Kidney (tissue), 14 donors: ENCODE measurements around the gene POGZ. TPM values are rescaled to one million over a fixed set of nuclear protein-coding genes. Genes with fewer than 3 reads are reported as not detected.

Experiments
- DNase-seq, 5 donors: peaks; one replicate each; pipeline ENCODE4 v3.0.0-alpha.2; 2013 to 2020
- FAIRE-seq: peaks from 2 replicates; lab custom pipeline; 2012; peaks lifted over from hg19 to GRCh38; lab: Jason Lieb, UNC
- H3K27ac ChIP-seq, 2 donors: one replicate each; pipeline ENCODE4 v1.7.0; 2013; ENCODE audit warnings: low read depth in 2 of 2, low read length in 2 of 2, inconsistent platforms in 1 of 2
- H3K27me3 ChIP-seq: one replicate; pipeline ENCODE4 v1.7.1; 2013; ENCODE audit warnings: low read length, inconsistent platforms; ENCODE audit not compliant: control insufficient read depth, insufficient read depth
- H3K36me3 ChIP-seq, 3 donors: one replicate each; pipeline versions ENCODE4 v1.7.0 to v1.7.1; 2013; ENCODE audit warnings: low read length in 3 of 3, control low read depth in 1 of 3, inconsistent platforms in 1 of 3; ENCODE audit not compliant: insufficient read depth in 3 of 3, control insufficient read depth in 2 of 3
- H3K4me1 ChIP-seq, 3 donors: one replicate each; pipeline versions ENCODE4 v1.7.0 to v1.7.1; 2013; ENCODE audit warnings: low read length in 3 of 3, inconsistent platforms in 1 of 3, low read depth in 1 of 3; ENCODE audit not compliant: control insufficient read depth in 2 of 3, insufficient read depth in 2 of 3
- H3K4me3 ChIP-seq, 3 donors: one replicate each; pipeline versions ENCODE4 v1.7.0 to v1.8.1; 2013; ENCODE audit warnings: low read length in 3 of 3, control low read depth in 1 of 3, inconsistent platforms in 1 of 3
- H3K9ac ChIP-seq, 3 donors: one replicate each; pipeline versions ENCODE4 v1.7.0 to v1.7.1; 2013; ENCODE audit warnings: low read length in 3 of 3, control low read depth in 1 of 3, inconsistent platforms in 1 of 3
- H3K9me3 ChIP-seq, 3 donors: one replicate each; pipeline versions ENCODE4 v1.7.0 to v1.7.1; 2013; ENCODE audit warnings: low read length in 3 of 3, control low read depth in 1 of 3, inconsistent platforms in 1 of 3; ENCODE audit not compliant: control insufficient read depth in 2 of 3, insufficient read depth in 1 of 3
- intact Hi-C: fragments of 100-400 bp; cut with DNase I; formaldehyde crosslinking; loops from one replicate; pipeline ENCODE4 v1.11.1; 2022
- polyA plus RNA-seq: library from polyadenylated mRNA; stranded (reverse); fragments of 350-450 nt; fragmentation: Illumina TruSeq; extraction: RNeasy Lipid Tissue Mini Kit (QIAGEN cat#74804); gene quantifications from one replicate; pipeline ENCODE4 v1.2.3, GENCODE V29; 2014; ENCODE audit warnings: low read depth, low replicate concordance; ENCODE audit not compliant: insufficient read depth
- total RNA-seq: library from RNA; stranded (reverse); fragmentation: NEBNext Ultra II Directional; extraction: Animal tissue kit (Norgen Biotek cat#: 25700); gene quantifications from one replicate; pipeline ENCODE4 v1.2.1, GENCODE V29; 2021
- TF ChIP-seq, protein P1 (sequence below): IDR thresholded peaks from 3 replicates; pipeline ENCODE4 v1.5.1; 2012; ENCODE audit warnings: mild to moderate bottlenecking, moderate library complexity, borderline replicate concordance; ENCODE audit not compliant: insufficient read depth; ENCODE audit errors: extremely low read depth
- donor health status: control.
- donor health status: control.
- donor health status: control.
- donor health status: control.
- donor health status: control.
- donor health status: DM: yes; HTN: yes; CAD: no.
- donor health status: Normal renal cell carcinoma (clear cell type).

POGZ gene
- total and polyA plus RNA-seq, 2 donors from 2014 or later = 16.4 to 96.6 TPM

- TF ChIP-seq, protein P1, sequence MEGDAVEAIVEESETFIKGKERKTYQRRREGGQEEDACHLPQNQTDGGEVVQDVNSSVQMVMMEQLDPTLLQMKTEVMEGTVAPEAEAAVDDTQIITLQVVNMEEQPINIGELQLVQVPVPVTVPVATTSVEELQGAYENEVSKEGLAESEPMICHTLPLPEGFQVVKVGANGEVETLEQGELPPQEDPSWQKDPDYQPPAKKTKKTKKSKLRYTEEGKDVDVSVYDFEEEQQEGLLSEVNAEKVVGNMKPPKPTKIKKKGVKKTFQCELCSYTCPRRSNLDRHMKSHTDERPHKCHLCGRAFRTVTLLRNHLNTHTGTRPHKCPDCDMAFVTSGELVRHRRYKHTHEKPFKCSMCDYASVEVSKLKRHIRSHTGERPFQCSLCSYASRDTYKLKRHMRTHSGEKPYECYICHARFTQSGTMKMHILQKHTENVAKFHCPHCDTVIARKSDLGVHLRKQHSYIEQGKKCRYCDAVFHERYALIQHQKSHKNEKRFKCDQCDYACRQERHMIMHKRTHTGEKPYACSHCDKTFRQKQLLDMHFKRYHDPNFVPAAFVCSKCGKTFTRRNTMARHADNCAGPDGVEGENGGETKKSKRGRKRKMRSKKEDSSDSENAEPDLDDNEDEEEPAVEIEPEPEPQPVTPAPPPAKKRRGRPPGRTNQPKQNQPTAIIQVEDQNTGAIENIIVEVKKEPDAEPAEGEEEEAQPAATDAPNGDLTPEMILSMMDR = no peak
- no peaks in the 10 kb centered on the region for H3K36me3 ChIP-seq
- H3K4me3 ChIP-seq = no peak overlapping the region
- H3K27ac ChIP-seq = no peak overlapping the region
- DNase-seq (no peak), FAIRE-seq (no peak)
- intact Hi-C loops = no loop called here
- H3K4me1 ChIP-seq = no peaks in the 10 kb centered on the region
- H3K9ac ChIP-seq = no peak overlapping the region
- peaks cover 0 to 3% (median 2%) of the 10 kb centered on the region in 3 donors for H3K9me3 ChIP-seq
- no peaks in the 10 kb centered on the region for H3K27me3 ChIP-seq
Measured at GRCh38 chr1:151486557-151486956, 27.3 kb upstream of the POGZ start.

- FAIRE-seq (no peak), DNase-seq (no peak)
- H3K9ac ChIP-seq = no peak overlapping the region
- H3K9me3 ChIP-seq = peaks cover 0 to 3% (median 2%) of the 10 kb centered on the region in 3 donors
- no peaks in the 10 kb centered on the region for H3K4me1 ChIP-seq
- H3K36me3 ChIP-seq = no peaks in the 10 kb centered on the region
- TF ChIP-seq, protein P1 = no peak
- H3K27me3 ChIP-seq = no peaks in the 10 kb centered on the region
- no peak overlapping the region for H3K27ac ChIP-seq
- no peak overlapping the region for H3K4me3 ChIP-seq
- intact Hi-C loops = no loop called here
Measured at GRCh38 chr1:151485685-151486255, 26.5 kb upstream of the POGZ start.

DNA sequence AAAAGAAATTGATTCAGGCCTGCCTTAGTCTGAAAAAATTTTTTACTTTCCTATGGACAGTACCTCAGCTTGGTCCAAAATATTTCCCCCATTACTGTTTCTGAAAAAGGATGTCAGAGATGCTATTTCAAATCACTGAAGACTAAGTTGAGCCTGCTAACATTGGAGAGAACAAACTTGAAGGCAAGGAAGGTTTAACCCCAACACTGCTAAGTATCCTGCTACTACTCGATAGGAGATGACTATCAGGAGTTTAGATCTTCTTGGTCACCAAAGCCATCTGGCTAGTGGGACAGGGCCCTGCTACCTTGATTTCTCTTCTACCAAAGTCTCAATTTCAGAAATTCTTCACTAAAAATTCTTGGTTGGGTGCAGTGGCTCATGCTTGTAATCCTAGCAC lies 22.7 kb upstream of the POGZ start:
- Histone ChIP-seq H3K4me3 (no peak overlapping the region), H3K4me1 (no peaks in the 10 kb centered on the region), H3K9ac (no peak overlapping the region), H3K27me3 (no peaks in the 10 kb centered on the region), H3K27ac (no peak overlapping the region), H3K9me3 (peaks cover 0 to 3% (median 2%) of the 10 kb centered on the region in 3 donors), H3K36me3 (no peaks in the 10 kb centered on the region)
- FAIRE-seq (no peak), DNase-seq (no peak)
- TF ChIP-seq, protein P1 = no peak
- intact Hi-C loops = no loop called here

DNA sequence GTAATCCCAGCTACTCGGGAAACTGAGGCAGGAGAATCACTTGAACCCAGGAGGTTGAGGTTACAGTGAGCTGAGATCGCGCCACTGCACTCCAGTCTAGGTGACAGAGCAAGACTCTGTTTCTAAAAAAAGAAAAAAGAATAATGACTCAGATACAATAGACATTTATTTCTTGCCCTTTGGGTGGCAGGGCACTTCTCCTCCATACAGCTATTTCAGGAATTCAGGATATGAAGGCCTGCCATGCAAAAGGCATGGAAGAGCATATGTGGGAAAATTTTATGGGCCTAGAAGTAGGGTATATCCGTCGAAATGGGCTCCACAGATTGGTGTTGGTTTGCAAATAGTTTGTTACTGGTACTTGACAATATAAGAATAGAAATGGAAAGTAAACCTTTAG lies 20.2 kb upstream of the POGZ start:
- Histone ChIP-seq H3K9ac (no peak overlapping the region), H3K27ac (no peak overlapping the region), H3K4me1 (no peaks in the 10 kb centered on the region), H3K27me3 (no peaks in the 10 kb centered on the region), H3K36me3 (no peaks in the 10 kb centered on the region), H3K4me3 (no peak overlapping the region), H3K9me3 (peaks cover 0 to 3% (median 2%) of the 10 kb centered on the region in 3 donors)
- FAIRE-seq = no peak
- no peak for DNase-seq
- TF ChIP-seq, protein P1 = no peak
- intact Hi-C loops = no loop called here
